Measurements from ENCODE around the gene SLC15A2.

Gene SLC15A2

GRCh38 chr3:121992601-121993560, 98.7 kb downstream of the SLC15A2 start:
- DNase-seq (ENCODE audit: low read depth) = peak; percentile 73
- H3K4me3 ChIP-seq (ENCODE audit: low read depth, low read length) = no peak overlapping the region; the same call in 1 of the 2 replicates
- no peak for TF ChIP-seq CTCF (IDR thresholded peaks at IDR 0.05; ENCODE audit: low read depth, low read length, missing control alignments)
